ENCODE measurements around the gene CACNA1H. TPM values are rescaled to one million over a fixed set of nuclear protein-coding genes. Genes with fewer than 3 reads are reported as not detected.
A peak's percentile ranks its signal among the peaks of the same experiment; 100 is the strongest.

The CACNA1H gene
- total and polyA plus RNA-seq, 2 of the 8 experiments (the other 6 are each of a cell fraction or from before 2014, with no cell fraction given): 14.0 to 28.7 TPM

DNA sequence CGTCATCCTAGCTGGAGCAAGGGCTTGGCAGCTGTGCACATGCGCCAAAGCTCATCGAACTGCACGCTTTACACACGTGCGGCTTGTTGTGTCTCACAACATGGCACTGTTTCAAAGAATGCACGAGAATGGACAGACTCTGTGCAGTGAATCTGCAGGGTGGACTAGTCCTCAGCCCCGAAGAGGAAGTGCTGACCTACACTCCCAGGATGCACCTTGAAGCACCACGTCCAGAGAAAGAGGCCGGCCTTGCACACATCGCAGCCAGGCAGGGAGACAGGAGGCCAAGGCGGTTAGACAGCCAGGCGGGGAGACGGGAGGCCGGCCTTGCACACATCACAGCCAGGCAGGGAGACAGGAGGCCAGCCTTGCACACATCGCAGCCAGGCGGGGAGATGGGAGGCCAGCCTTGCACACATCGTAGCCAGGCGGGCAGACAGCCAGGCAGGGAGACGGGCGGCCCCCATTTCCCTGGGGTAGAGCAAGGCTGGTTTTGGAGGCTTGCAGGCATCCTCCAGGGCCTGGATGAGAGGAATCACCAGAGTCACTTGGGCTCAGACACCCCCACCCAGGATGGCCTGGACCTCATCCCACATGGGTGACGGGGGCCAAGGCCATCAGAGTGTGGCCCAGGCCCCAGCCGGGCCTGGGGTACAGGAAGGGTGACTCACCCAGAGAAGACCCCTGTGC, 9.0 kb upstream of the CACNA1H start:
- H3K27me3 ChIP-seq (replicated peaks in 1 of 4; ENCODE audit: control insufficient read depth in 3 of 4, extremely low read depth in 1 of 4, insufficient read depth in 3 of 4, low read length in 3 of 4): no peaks in the 10 kb centered on the region; a peak in 3 of 7 replicates
- no peak overlapping the region for H2BK20ac ChIP-seq (ENCODE audit: low read length)
- no peak overlapping the region for H2BK5ac ChIP-seq (ENCODE audit: low read depth, low read length)
- H4K5ac ChIP-seq (ENCODE audit: insufficient read length, low read depth, low read length): no peak overlapping the region
- no peak overlapping the region for H2BK120ac ChIP-seq (replicated peaks; ENCODE audit: low read depth, low read length)
- H4K20me1 ChIP-seq (replicated peaks in 1 of 2; ENCODE audit: control insufficient read depth in 1 of 2, insufficient read depth in 2 of 2, low read length in 2 of 2): no peaks in the 10 kb centered on the region
- H2BK15ac ChIP-seq (ENCODE audit: low read length): no peak overlapping the region
- no peaks in the 10 kb centered on the region for H3K23me2 ChIP-seq (ENCODE audit: low read depth, low read length)
- POLR2A ChIA-PET (ENCODE audit: partially characterized antibody): no interaction called here
- H3K18ac ChIP-seq (ENCODE audit: extremely low read depth, low read length): no peak overlapping the region
- no peak overlapping the region for H3K4ac ChIP-seq (replicated peaks; ENCODE audit: insufficient read length, low read depth, low read length)
- H3K27ac ChIP-seq (ENCODE audit: low read depth, low read length): no peak overlapping the region
- peak overlapping the region; percentile 68 for H4K8ac ChIP-seq (ENCODE audit: extremely low read depth, insufficient read depth, low read length)
- no peak overlapping the region for H2AK5ac ChIP-seq (ENCODE audit: low read depth, low read length)
- DNase-seq (ENCODE audit: low read depth in 1 of 2, low spot score in 2 of 2) (no peak), FAIRE-seq (no peak)
- H3K36me3 ChIP-seq (ENCODE audit: control insufficient read depth in 2 of 4, insufficient read depth in 4 of 4, low read length in 3 of 4): no peaks in the 10 kb centered on the region
- no peak overlapping the region for H3K9ac ChIP-seq (replicated peaks in 1 of 4; ENCODE audit: extremely low read depth in 1 of 4, low read depth in 3 of 4, low read length in 3 of 4)
- H3K79me1 ChIP-seq (ENCODE audit: low read depth, low read length): no peaks in the 10 kb centered on the region
- CTCF ChIA-PET (ENCODE audit: partially characterized antibody): interaction anchor here (1.4 to 1.6 kb wide), 4 partner anchors 14 to 50 kb away, joined by 3 to 6 read pairs (median 6); no protein-coding TSS in a partner anchor
- H2AFZ ChIP-seq (ENCODE audit: low read length): no peak overlapping the region
- H3K79me2 ChIP-seq (ENCODE audit: control insufficient read depth in 1 of 2, insufficient read depth in 2 of 2, low read length in 2 of 2): no peaks in the 10 kb centered on the region
- no peak overlapping the region for H3K4me3 ChIP-seq (ENCODE audit: extremely low read depth in 1 of 4, insufficient read depth in 2 of 4, low read depth in 3 of 4, low read length in 4 of 4)
- H3K14ac ChIP-seq (ENCODE audit: insufficient read length): no peak overlapping the region
- no peak overlapping the region for H2BK12ac ChIP-seq (ENCODE audit: low read depth, low read length)
- H3K9me3 ChIP-seq (ENCODE audit: insufficient read depth in 2 of 2, low read depth in 1 of 2, low read length in 1 of 2): peaks cover 0 to 3% of the 10 kb centered on the region in 2 experiments; a peak in 2 of 4 replicates
- no peak overlapping the region for H4K91ac ChIP-seq (replicated peaks; ENCODE audit: insufficient read length, low read length)
- H3K23ac ChIP-seq (ENCODE audit: insufficient read length): no peak overlapping the region
- no peak overlapping the region for H3K4me2 ChIP-seq (ENCODE audit: insufficient read depth in 1 of 2, low read depth in 2 of 2, low read length in 2 of 2)
- no peak overlapping the region for H3K56ac ChIP-seq (replicated peaks; ENCODE audit: insufficient read length, low read depth, low read length)
- WGBS, 2 experiments (ENCODE audit: extremely low coverage in 1 of 2, insufficient coverage in 1 of 2, insufficient read length in 1 of 2, insufficient replicate concordance in 2 of 2, low coverage in 1 of 2, low lambda C conversion rate in 2 of 2, missing lambda C conversion rate in 1 of 2): 95% methylated on average over 21 of the region's 23 CpGs; no CpG with 5 or more reads in 1 of the 2 experiments
- peaks cover 0 to 5% (median under 1%) of the 10 kb centered on the region in 4 experiments; a peak in 2 of 7 replicates for H3K4me1 ChIP-seq (replicated peaks in 1 of 4; ENCODE audit: control insufficient read depth in 3 of 4, insufficient read depth in 4 of 4, low read length in 3 of 4)
- TF ChIP-seq, protein P1, sequence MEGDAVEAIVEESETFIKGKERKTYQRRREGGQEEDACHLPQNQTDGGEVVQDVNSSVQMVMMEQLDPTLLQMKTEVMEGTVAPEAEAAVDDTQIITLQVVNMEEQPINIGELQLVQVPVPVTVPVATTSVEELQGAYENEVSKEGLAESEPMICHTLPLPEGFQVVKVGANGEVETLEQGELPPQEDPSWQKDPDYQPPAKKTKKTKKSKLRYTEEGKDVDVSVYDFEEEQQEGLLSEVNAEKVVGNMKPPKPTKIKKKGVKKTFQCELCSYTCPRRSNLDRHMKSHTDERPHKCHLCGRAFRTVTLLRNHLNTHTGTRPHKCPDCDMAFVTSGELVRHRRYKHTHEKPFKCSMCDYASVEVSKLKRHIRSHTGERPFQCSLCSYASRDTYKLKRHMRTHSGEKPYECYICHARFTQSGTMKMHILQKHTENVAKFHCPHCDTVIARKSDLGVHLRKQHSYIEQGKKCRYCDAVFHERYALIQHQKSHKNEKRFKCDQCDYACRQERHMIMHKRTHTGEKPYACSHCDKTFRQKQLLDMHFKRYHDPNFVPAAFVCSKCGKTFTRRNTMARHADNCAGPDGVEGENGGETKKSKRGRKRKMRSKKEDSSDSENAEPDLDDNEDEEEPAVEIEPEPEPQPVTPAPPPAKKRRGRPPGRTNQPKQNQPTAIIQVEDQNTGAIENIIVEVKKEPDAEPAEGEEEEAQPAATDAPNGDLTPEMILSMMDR (IDR thresholded peaks at IDR 0.05; ENCODE audit: control extremely low read depth in 1 of 3, insufficient read depth in 1 of 3, low read depth in 1 of 3, low read length in 3 of 3): no peak
- no peak for TF ChIP-seq ZNF274 (IDR thresholded peaks at IDR 0.05; ENCODE audit: borderline replicate concordance, extremely low read depth, low read length)
- no peak for TF ChIP-seq CHD1 (IDR thresholded peaks at IDR 0.05; ENCODE audit: low read depth, low read length)
- no peak for TF ChIP-seq NANOG (IDR thresholded peaks at IDR 0.05; ENCODE audit: insufficient read depth, low read depth, low read length, poor library complexity, severe bottlenecking)
- no peak for TF ChIP-seq CHD2 (IDR thresholded peaks at IDR 0.05; ENCODE audit: low read length)
- TF ChIP-seq CBX5 (IDR thresholded peaks at IDR 0.05; ENCODE audit: low read depth, low read length): no peak
- TF ChIP-seq SUZ12 (IDR thresholded peaks at IDR 0.05; ENCODE audit: low read length): no peak
- TF ChIP-seq SIX5 (IDR thresholded peaks at IDR 0.05; ENCODE audit: low read depth, low read length): no peak
- TF ChIP-seq, protein P2, sequence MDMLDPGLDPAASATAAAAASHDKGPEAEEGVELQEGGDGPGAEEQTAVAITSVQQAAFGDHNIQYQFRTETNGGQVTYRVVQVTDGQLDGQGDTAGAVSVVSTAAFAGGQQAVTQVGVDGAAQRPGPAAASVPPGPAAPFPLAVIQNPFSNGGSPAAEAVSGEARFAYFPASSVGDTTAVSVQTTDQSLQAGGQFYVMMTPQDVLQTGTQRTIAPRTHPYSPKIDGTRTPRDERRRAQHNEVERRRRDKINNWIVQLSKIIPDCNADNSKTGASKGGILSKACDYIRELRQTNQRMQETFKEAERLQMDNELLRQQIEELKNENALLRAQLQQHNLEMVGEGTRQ (IDR thresholded peaks at IDR 0.05; ENCODE audit: low read length): no peak
